H9 (cell line): ENCODE data around the gene PRG2. TPM values are rescaled to one million over a fixed set of nuclear protein-coding genes. Genes with fewer than 3 reads are reported as not detected.

ENCODE experiments used
- DNase-seq: peaks from one replicate; pipeline ENCODE4 v3.0.0-alpha.2; 2017
- H2AFZ ChIP-seq: one replicate; pipeline ENCODE4 v1.6.1; 2013; ENCODE audit warnings: mild to moderate bottlenecking, low read length, control low read depth, moderate library complexity
- H2AK5ac ChIP-seq: 2 replicates; pipeline ENCODE4 v1.6.1; 2013; ENCODE audit warnings: low read length, control low read depth, mixed read lengths; ENCODE audit not compliant: insufficient read length
- H2BK120ac ChIP-seq: one replicate; pipeline ENCODE4 v1.6.1; 2013; ENCODE audit warnings: low read depth, mild to moderate bottlenecking, low read length, control low read depth, inconsistent platforms; ENCODE audit not compliant: poor library complexity, severe bottlenecking
- H2BK12ac ChIP-seq: 2 replicates; pipeline ENCODE4 v1.6.1; 2013; ENCODE audit warnings: low read length, control low read depth, mixed read lengths, low read depth; ENCODE audit not compliant: insufficient read length
- H2BK15ac ChIP-seq: 2 replicates; pipeline ENCODE4 v1.6.1; 2013; ENCODE audit warnings: low read depth, low read length, control low read depth
- H2BK20ac ChIP-seq: one replicate; pipeline ENCODE4 v1.6.1; 2013; ENCODE audit warnings: low read depth, mild to moderate bottlenecking, low read length, control low read depth, inconsistent platforms; ENCODE audit not compliant: poor library complexity, severe bottlenecking
- H2BK5ac ChIP-seq: 2 replicates; pipeline ENCODE4 v1.6.1; 2013; ENCODE audit warnings: low read length, control low read depth, mixed read lengths; ENCODE audit not compliant: insufficient read length
- H3K14ac ChIP-seq: 2 replicates; pipeline ENCODE4 v1.6.1; 2013; ENCODE audit warnings: low read length, control low read depth; ENCODE audit not compliant: insufficient read depth
- H3K18ac ChIP-seq: 2 replicates; pipeline ENCODE4 v1.6.1; 2013; ENCODE audit warnings: low read depth, mild to moderate bottlenecking, mixed read lengths, low read length, control low read depth; ENCODE audit not compliant: insufficient read length
- H3K23ac ChIP-seq: 2 replicates; pipeline ENCODE4 v1.6.1; 2013; ENCODE audit warnings: low read length, control low read depth, mixed read lengths, low read depth; ENCODE audit not compliant: insufficient read length
- H3K23me2 ChIP-seq: 2 replicates; pipeline ENCODE4 v1.6.1; 2013; ENCODE audit warnings: low read depth, mild to moderate bottlenecking, mixed read lengths, low read length, control low read depth; ENCODE audit not compliant: insufficient read length, poor library complexity, severe bottlenecking
- H3K27ac ChIP-seq: 2 replicates; pipeline ENCODE4 v1.5.1; 2013; ENCODE audit warnings: low read length, control low read depth, mixed read lengths, low read depth; ENCODE audit not compliant: insufficient read length
- H3K27me3 ChIP-seq: 2 replicates; pipeline ENCODE4 v1.6.1; 2013; ENCODE audit warnings: low read length, control low read depth, inconsistent platforms; ENCODE audit not compliant: insufficient read depth
- H3K4ac ChIP-seq: 2 replicates; pipeline ENCODE4 v1.6.1; 2013; ENCODE audit warnings: low read depth, mild to moderate bottlenecking, control low read depth, inconsistent platforms, low read length, moderate library complexity
- H3K4me1 ChIP-seq: 2 replicates; pipeline ENCODE4 v1.6.1; 2013; ENCODE audit warnings: low read length, control low read depth, inconsistent platforms; ENCODE audit not compliant: insufficient read depth
- H3K4me2 ChIP-seq: 2 replicates; pipeline ENCODE4 v1.6.1; 2013; ENCODE audit warnings: low read length, control low read depth, mixed read lengths; ENCODE audit not compliant: insufficient read length, insufficient read depth
- H3K56ac ChIP-seq: 2 replicates; pipeline ENCODE4 v1.6.1; 2013; ENCODE audit warnings: low read depth, mild to moderate bottlenecking, mixed read lengths, low read length, control low read depth; ENCODE audit not compliant: insufficient read length
- H3K79me1 ChIP-seq: 2 replicates; pipeline ENCODE4 v1.6.1; 2013; ENCODE audit warnings: low read depth, mild to moderate bottlenecking, moderate library complexity, low read length, control low read depth, inconsistent platforms; ENCODE audit not compliant: insufficient read depth, poor library complexity, severe bottlenecking
- H3K79me2 ChIP-seq: 2 replicates; pipeline ENCODE4 v1.6.1; 2013; ENCODE audit warnings: low read length, control low read depth, inconsistent platforms; ENCODE audit not compliant: insufficient read depth
- H3K9ac ChIP-seq: 2 replicates; pipeline ENCODE4 v1.6.1; 2013; ENCODE audit warnings: low read length, control low read depth, mixed read lengths; ENCODE audit not compliant: insufficient read length; ENCODE audit errors: extremely low read depth
- H3K9me3 ChIP-seq: one replicate; pipeline ENCODE4 v1.6.1; 2013; ENCODE audit warnings: low read depth, low read length, inconsistent platforms; ENCODE audit not compliant: control insufficient read depth
- H3T11ph ChIP-seq: one replicate; pipeline ENCODE4 v1.6.1; 2013; ENCODE audit warnings: mild to moderate bottlenecking, low read length, control low read depth, inconsistent platforms
- H4K20me1 ChIP-seq: one replicate; pipeline ENCODE4 v1.6.1; 2013; ENCODE audit not compliant: control insufficient read depth, insufficient read length, insufficient read depth
- H4K5ac ChIP-seq: 2 replicates; pipeline ENCODE4 v1.6.1; 2013; ENCODE audit warnings: low read depth, mild to moderate bottlenecking, mixed read lengths, low read length, control low read depth; ENCODE audit not compliant: insufficient read length
- H4K8ac ChIP-seq: replicated peaks from 2 replicates; pipeline ENCODE4 v1.6.1; 2013; ENCODE audit warnings: low read length, control low read depth, mixed read lengths, low read depth; ENCODE audit not compliant: insufficient read length
- H4K91ac ChIP-seq: 2 replicates; pipeline ENCODE4 v1.6.1; 2013; ENCODE audit warnings: low read depth, mild to moderate bottlenecking, moderate library complexity, mixed read lengths, low read length, control low read depth; ENCODE audit not compliant: insufficient read length
- H3K27ac Mint-ChIP-seq, 3 experiments: 2 replicates in 2 of 3; 3 replicates in 1 of 3; pipeline ENCODE4 v1.8.0; 2020 to 2021; ENCODE audit warnings: mixed read lengths in 3 of 3, mild to moderate bottlenecking in 1 of 3, moderate library complexity in 1 of 3
- H3K27me3 Mint-ChIP-seq: 2 replicates; pipeline ENCODE4 v1.8.0; 2021; ENCODE audit warnings: low read depth, mild to moderate bottlenecking, moderate library complexity, mixed read lengths
- H3K36me3 Mint-ChIP-seq, 3 experiments: 2 replicates in 2 of 3; 3 replicates in 1 of 3; pipeline ENCODE4 v1.8.0; 2020 to 2021; ENCODE audit warnings: low read depth in 3 of 3, mixed read lengths in 3 of 3; ENCODE audit not compliant: insufficient read depth in 1 of 3
- H3K4me1 Mint-ChIP-seq, 2 experiments: 2 replicates each; pipeline ENCODE4 v1.8.0; 2020; ENCODE audit warnings: mixed read lengths in 2 of 2
- H3K4me3 Mint-ChIP-seq, 2 experiments: 2 replicates in 1 of 2; 3 replicates in 1 of 2; pipeline ENCODE4 v1.8.0; 2020 to 2021; ENCODE audit warnings: mild to moderate bottlenecking in 2 of 2, mixed read lengths in 2 of 2, moderate library complexity in 1 of 2
- H3K9me3 Mint-ChIP-seq, 2 experiments: 2 replicates in 1 of 2; 3 replicates in 1 of 2; pipeline ENCODE4 v1.8.0; 2020; ENCODE audit warnings: mild to moderate bottlenecking in 2 of 2, mixed read lengths in 2 of 2, moderate library complexity in 1 of 2
- WGBS: extraction: QIAGEN DNeasy Blood & Tissue Kit; methylation state at CpG from one replicate; pipeline ENCODE4 v1.1.7; 2013; ENCODE audit warnings: missing lambda C conversion rate, low lambda C conversion rate, mixed read lengths; ENCODE audit not compliant: insufficient read length; ENCODE audit errors: extremely low coverage; 5-methylcytosine and 5-hydroxymethylcytosine counted together
- total RNA-seq: library from RNA; stranded (reverse); gene quantifications from 2 replicates; pipeline ENCODE4 v1.2.1, GENCODE V29; 2021
- TF ChIP-seq, protein P1 (sequence below): fragments of 200-600 bp; sonication (generic); conservative IDR thresholded peaks from 3 replicates; pipeline ENCODE4 v1.8.0; 2021; ENCODE audit warnings: antibody characterized with exemption, mild to moderate bottlenecking

PRG2 gene
- total RNA-seq, 1 experiment from 2014 or later: not detected

DNA sequence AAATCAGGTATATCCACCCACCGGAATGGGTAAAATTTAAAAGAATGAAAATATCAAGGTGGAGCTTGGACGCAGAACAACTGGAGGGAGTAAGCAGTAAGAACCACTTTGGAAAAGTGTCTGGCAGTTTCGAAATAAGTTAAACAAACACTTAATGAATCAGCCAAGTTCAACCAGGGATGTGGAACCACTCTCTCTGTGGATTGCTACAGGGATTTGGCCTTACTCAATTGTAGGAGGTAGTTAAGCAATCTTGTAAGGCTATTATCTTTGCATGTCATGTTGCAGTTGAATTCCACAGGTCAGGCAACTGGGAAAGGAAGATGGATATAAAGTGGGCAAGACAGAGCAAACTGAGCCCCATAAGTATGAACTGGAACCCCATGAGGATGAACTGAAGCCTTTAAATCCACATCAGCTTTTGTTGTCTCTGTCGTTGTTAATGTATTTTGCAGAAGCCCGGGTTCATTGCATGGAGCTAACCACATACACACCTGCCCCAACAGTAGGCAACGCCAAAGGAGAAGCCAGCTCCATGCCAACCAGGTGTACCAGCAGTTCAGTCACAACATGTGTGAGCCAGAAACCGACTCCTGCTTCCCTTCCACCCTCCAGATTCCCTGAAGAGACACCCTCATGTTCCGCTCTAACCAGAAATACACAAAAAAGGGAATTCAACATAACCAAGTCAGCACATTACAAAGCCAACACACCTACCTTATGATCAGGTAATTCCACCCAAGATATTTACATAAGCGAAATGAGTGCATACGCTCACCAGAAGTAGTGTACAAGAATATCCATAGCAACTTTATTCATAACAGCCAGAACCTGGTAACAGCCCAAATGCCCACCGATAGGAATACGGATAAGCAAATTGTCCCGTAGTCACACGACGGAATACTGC, 44.4 kb upstream of the PRG2 start:
- Mint-ChIP-seq H3K36me3 (no peaks in the 10 kb centered on the region), H3K9me3 (no peaks in the 10 kb centered on the region), H3K27ac (no peak overlapping the region), H3K4me3 (no peak overlapping the region), H3K4me1 (peaks cover 4 to 6% of the 10 kb centered on the region in 2 experiments; a peak in 2 of 4 replicates), H3K27me3 (peaks cover 28% of the 10 kb centered on the region)
- no peaks in the 10 kb centered on the region for H3K79me2 ChIP-seq
- H2BK5ac ChIP-seq: no peak overlapping the region
- H3K27me3 ChIP-seq: no peaks in the 10 kb centered on the region
- no peaks in the 10 kb centered on the region for H4K20me1 ChIP-seq
- H2BK12ac ChIP-seq: no peak overlapping the region
- no peak overlapping the region for H3K4me2 ChIP-seq
- H3K27ac ChIP-seq: no peak overlapping the region
- H3K56ac ChIP-seq: no peak overlapping the region
- H2AK5ac ChIP-seq: no peak overlapping the region
- no peak overlapping the region for H3K4ac ChIP-seq
- H3K23ac ChIP-seq: no peak overlapping the region
- H3K14ac ChIP-seq: no peak overlapping the region
- H2BK20ac ChIP-seq: no peak overlapping the region
- H3K9me3 ChIP-seq: no peaks in the 10 kb centered on the region
- no peak overlapping the region for H3K9ac ChIP-seq
- no peak overlapping the region for H4K8ac ChIP-seq
- no peak overlapping the region for H4K5ac ChIP-seq
- WGBS: no CpG with 5 or more reads among the region's 15 CpGs
- H3K18ac ChIP-seq: no peak overlapping the region
- no peak overlapping the region for H2BK15ac ChIP-seq
- H3K23me2 ChIP-seq: no peaks in the 10 kb centered on the region
- H2BK120ac ChIP-seq: no peak overlapping the region
- no peak for DNase-seq
- no peak overlapping the region for H2AFZ ChIP-seq
- TF ChIP-seq, protein P1, sequence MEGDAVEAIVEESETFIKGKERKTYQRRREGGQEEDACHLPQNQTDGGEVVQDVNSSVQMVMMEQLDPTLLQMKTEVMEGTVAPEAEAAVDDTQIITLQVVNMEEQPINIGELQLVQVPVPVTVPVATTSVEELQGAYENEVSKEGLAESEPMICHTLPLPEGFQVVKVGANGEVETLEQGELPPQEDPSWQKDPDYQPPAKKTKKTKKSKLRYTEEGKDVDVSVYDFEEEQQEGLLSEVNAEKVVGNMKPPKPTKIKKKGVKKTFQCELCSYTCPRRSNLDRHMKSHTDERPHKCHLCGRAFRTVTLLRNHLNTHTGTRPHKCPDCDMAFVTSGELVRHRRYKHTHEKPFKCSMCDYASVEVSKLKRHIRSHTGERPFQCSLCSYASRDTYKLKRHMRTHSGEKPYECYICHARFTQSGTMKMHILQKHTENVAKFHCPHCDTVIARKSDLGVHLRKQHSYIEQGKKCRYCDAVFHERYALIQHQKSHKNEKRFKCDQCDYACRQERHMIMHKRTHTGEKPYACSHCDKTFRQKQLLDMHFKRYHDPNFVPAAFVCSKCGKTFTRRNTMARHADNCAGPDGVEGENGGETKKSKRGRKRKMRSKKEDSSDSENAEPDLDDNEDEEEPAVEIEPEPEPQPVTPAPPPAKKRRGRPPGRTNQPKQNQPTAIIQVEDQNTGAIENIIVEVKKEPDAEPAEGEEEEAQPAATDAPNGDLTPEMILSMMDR: no peak
- no peaks in the 10 kb centered on the region for H3K79me1 ChIP-seq
- no peaks in the 10 kb centered on the region for H3K4me1 ChIP-seq
- H4K91ac ChIP-seq: no peak overlapping the region
- no peak overlapping the region for H3T11ph ChIP-seq
